NCI-H82 treated with DMSO at 0.1 percent for 48 hours (cell line): ENCODE data around the gene CREBRF.
"Not testable (repeated sequence)": the region's sequence is repeated elsewhere in the genome, so short reads cannot be mapped to it uniquely, and the experiment has no call there.

ENCODE experiments used
- DNase-seq: peaks from one replicate; lab custom pipeline; 2025; ENCODE audit not compliant: unreplicated experiment; lab: John Stamatoyannopoulos, UW

CREBRF gene

GRCh38 chr5:173035904-173036707 is 20.0 kb upstream of the CREBRF start:
- no peak for DNase-seq

GRCh38 chr5:173039188-173039587 is 17.0 kb upstream of the CREBRF start:
- DNase-seq = no peak

- no peak for DNase-seq
Measured at GRCh38 chr5:173039964-173040363, 16.2 kb upstream of the CREBRF start.

GRCh38 chr5:173041881-173042762 is 14.0 kb upstream of the CREBRF start:
- no peak for DNase-seq

GRCh38 chr5:173042763-173043107 is 13.4 kb upstream of the CREBRF start:
- no peak for DNase-seq

- no peak for DNase-seq
Measured at GRCh38 chr5:173045474-173045873, 10.7 kb upstream of the CREBRF start.

- not testable (repeated sequence) for DNase-seq
Measured at GRCh38 chr5:173047096-173047837, 8.9 kb upstream of the CREBRF start.

GRCh38 chr5:173047838-173048105 is 8.4 kb upstream of the CREBRF start:
- DNase-seq = no peak

GRCh38 chr5:173050791-173051190 is 5.4 kb upstream of the CREBRF start:
- no peak for DNase-seq

- peak; percentile 7 for DNase-seq
Measured at GRCh38 chr5:173051746-173052145, 4.4 kb upstream of the CREBRF start.

- DNase-seq = no peak
Measured at GRCh38 chr5:173053041-173053440, 3.1 kb upstream of the CREBRF start.

- no peak for DNase-seq
Measured at GRCh38 chr5:173055042-173055721, 970 bp upstream of the CREBRF start.

GRCh38 chr5:173055722-173055982 is 500 bp upstream of the CREBRF start:
- no peak for DNase-seq

- no peak for DNase-seq
Measured at GRCh38 chr5:173056783-173057061, 570 bp downstream of the CREBRF start.

- DNase-seq = peak; percentile 80
Measured at GRCh38 chr5:173057062-173057924, 1.1 kb downstream of the CREBRF start.

- DNase-seq = no peak
Measured at GRCh38 chr5:173062141-173062540, 6.0 kb downstream of the CREBRF start.

GRCh38 chr5:173065155-173065554 is 9.0 kb downstream of the CREBRF start:
- DNase-seq = no peak

- no peak for DNase-seq
Measured at GRCh38 chr5:173069671-173070070, 13.5 kb downstream of the CREBRF start.

- DNase-seq = no peak
Measured at GRCh38 chr5:173075137-173075843, 19.1 kb downstream of the CREBRF start.

- no peak for DNase-seq
Measured at GRCh38 chr5:173075970-173076369, 19.8 kb downstream of the CREBRF start.
